HG02852 (cell line): ENCODE results near the gene KRTAP21-3.
"Not testable (repeated sequence)": the region's sequence is repeated elsewhere in the genome, so short reads cannot be mapped to it uniquely, and the experiment has no call there.

Experiments
- ATAC-seq: cut with Tn5 transposase; IDR thresholded peaks from one replicate; pipeline ENCODE4 v1.9.1; 2021; ENCODE audit warnings: mild to moderate bottlenecking, moderate library complexity; ENCODE audit not compliant: unreplicated experiment

KRTAP21-3 gene, protein sequence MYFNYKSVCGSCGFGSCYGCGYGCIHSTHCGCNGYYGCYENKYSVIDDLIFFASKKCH

DNA sequence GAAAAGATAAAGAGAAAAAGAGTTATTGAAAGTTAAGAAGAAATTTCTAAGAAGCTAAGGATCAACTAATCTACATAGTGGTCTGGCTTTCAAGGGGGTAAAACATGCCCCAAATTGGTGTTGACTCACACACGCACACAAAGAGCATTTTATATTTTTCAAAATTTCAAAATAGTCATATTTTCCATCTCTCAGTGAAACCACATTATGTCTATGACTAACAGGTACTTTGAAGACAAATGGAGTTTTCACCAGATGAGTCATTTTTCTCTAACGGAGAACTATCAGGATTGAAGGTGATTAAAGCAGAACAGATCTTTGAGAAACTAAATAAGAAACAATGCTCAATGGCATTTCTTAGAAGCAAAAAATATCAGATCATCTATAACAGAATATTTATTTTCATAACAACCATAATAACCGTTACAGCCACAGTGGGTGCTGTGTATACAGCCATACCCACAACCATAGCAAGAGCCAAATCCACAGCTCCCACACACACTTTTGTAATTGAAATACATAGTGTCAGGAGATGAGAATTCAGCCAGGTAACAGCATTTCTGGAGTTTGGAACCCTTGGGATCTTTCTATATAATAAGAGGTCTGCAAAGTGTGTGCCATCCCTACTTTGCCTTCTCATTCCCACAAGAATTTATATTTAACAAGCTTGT, at the start of gene KRTAP21-3:
KRTAP21-3 (minus strand) TSS at position 539 of the 671 bp plus-strand sequence; CDS start at position 521, 18 bp downstream.
- ATAC-seq: no peak

DNA sequence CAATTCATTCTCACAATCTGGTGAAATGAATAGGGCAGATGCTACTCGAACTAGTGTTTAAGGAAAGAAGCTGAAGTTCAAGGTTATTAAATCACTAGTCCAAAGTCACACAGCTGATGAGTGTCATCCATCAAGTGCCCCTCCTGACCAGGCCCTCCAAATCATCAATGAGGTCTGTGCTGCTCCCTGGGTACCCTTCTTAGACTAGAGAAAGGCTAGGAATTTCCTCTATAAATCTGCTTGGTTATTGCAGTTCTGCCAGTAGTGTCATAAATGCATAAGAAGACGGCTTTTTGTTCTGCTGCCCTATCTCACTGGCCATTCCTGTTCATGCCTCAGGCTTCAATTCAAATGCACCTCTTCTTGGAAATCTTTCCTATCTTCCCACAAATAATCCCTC, 42.2 kb upstream of the KRTAP21-3 start:
- no peak for ATAC-seq

DNA sequence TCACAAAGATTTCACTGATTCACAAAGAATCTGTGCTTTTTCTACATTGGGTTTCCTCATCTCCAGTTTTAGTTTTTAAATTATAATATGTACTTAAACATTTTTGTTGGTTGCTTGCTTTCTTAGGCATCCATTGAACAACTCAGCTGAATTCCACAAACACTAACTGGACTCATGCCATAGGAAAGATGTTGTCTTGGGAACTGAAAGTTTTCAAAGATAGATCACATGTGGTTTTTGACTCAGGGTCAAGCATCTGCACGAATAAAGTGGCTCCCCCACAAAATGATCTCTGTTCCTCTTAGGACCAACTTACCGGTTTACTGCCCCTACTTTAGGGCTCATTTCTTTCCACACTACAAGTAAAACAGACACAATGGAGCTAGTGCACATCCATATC, 39.7 kb upstream of the KRTAP21-3 start:
- ATAC-seq: no peak

GRCh38 chr21:30755328-30755727, 36.8 kb upstream of the KRTAP21-3 start, which contains the start of gene KRTAP21-1:
TSS of gene KRTAP21-1 (minus strand) at chr21:30755428. CDS start at chr21:30755378, 50 bp downstream.
- ATAC-seq: not testable (repeated sequence)

GRCh38 chr21:30747159-30747558, 28.6 kb upstream of the KRTAP21-3 start, which contains the start of gene KRTAP21-2:
TSS of gene KRTAP21-2 (minus strand) at chr21:30747259. CDS start at chr21:30747202, 57 bp downstream.
- no peak for ATAC-seq

DNA sequence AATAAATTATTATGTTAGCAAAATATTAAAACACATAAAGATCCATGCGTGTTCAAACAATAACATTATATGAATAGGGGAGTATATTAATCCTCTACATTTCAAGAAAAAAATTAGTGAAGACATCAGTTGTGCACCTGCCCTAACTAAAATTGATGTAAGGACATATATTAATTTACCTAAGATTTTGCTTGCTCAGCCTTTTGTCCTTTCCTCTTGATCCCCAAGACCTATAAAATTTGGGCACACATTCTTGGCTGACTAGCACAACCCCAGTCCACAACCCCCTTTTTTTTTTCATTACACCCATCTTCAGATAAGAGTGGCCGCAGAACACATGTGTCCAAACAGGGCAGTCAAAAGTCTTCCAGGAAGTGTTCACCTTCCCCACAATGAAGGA, 21.9 kb upstream of the KRTAP21-3 start:
- no peak for ATAC-seq

DNA sequence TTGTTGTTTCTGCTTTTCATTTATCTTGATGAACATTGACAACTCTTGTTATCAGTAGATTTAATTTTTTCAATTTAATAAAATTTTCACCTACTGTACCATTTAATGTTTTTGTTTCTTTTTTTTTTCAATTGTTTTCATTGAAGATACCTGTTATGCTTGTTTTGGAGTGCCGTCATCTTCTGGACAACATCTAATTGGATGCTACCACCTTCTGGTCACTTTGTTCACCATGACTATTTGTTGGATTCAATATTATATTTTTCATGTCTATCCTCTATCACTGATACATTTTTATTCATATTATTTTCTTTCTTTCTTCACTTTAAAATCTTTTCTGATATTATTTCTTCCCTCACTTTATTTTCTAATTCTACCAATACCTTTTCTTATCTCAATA, 14.4 kb upstream of the KRTAP21-3 start:
- ATAC-seq: no peak

- ATAC-seq: no peak
These were observed 8.1 kb upstream of the KRTAP21-3 start for GRCh38 chr21:30726726-30727125.

DNA sequence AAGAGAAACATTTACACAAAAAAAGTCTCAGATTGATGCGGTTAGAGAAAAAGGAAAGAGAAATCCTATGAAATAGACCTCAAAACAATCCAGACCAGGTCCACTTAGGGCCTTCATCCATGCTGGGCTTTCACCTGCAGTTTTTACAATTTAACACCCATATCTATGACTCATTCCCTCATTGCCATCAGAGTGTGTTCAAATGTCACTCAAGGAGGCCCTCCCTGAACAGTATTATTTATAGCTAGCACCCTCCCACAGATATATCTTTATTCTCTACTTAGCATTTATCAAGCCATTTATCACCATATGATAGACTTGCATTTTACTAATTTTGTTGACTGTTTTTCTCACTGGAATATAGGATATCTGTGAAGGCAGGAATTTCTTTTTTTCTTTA, 824 bp upstream of the KRTAP21-3 start:
- no peak for ATAC-seq

GRCh38 chr21:30717105-30717504, 1.5 kb downstream of the KRTAP21-3 start:
- no peak for ATAC-seq

GRCh38 chr21:30714946-30715345, 3.6 kb downstream of the KRTAP21-3 start:
- ATAC-seq: no peak

- ATAC-seq: no peak
These were observed 4.1 kb downstream of the KRTAP21-3 start for GRCh38 chr21:30714456-30714855.

DNA sequence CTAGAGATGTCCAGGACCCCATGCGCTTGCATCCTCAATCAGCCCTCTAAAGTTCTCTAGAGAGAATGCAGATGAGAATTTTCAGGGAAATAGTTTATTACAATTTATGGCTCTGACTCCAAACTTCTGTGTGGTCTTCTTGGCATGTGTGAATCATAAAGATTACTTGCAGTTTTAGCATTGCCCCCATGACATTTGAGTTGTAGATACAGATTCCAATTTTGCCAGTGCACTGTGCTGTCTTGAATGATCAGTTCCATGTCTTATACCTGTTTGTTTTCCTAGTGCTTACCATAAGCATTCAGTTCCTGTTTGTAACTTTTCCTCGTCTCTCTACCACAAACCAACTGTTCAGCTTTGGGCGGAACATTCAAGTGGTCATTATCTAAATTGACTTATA, 4.8 kb downstream of the KRTAP21-3 start:
- ATAC-seq: no peak

DNA sequence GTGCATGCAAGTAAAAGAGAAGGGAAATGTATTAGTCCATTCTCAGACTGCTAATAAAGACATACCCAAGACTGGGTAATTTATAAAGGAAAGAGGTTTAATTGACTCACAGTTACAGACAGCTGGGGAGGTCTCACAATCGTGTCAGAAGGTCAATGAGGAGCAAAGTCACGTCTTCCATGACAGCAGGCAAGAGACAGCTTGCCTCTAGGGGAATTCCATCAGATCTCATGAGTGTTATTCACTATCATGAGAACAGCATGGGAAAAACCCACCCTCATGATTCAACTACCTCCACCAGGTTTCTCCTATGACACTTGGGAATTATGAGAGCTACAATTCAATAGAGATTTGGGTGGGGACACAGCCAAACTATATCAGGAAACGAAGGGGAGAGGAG, 8.1 kb downstream of the KRTAP21-3 start:
- ATAC-seq: no peak

DNA sequence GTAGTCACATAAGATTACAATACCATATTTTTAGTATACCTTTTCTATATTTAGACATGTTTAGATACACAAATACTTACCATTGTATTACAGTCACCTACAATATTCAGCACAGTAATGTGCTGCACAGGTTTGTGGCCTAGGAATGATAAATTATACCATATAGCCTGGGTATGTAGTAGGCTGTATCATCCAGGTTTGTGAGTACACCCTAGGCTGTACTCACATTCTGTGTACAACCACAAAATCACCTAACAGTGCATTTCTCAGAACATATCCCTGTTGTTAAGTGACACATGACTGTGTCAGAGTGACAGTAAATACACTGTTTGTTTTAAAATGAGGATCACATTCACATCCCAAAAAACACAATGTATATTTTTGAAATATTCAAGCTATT, 11.2 kb downstream of the KRTAP21-3 start:
- ATAC-seq: no peak

DNA sequence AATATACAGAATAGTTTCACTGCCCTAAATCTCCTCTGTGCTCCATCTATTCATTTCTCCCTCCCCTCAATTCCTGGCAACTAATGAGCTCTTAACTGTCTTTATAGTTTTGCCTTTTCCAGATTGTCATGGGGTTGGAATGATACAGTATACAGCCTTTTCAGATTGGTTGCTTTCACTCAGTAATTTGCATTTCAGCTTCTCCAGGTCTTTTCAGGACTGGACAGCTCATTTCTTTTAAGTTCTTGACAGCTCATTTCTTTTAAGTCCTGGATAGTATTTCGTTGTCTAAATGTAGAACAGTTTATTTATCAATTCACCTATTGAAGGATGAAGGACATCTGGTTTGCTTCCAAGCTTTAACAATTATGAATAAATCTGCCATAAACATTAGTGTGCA, 22.6 kb downstream of the KRTAP21-3 start:
- no peak for ATAC-seq

- ATAC-seq: no peak
These were observed 28.8 kb downstream of the KRTAP21-3 start for GRCh38 chr21:30689822-30690221.

- ATAC-seq: no peak
These were observed 34.1 kb downstream of the KRTAP21-3 start for GRCh38 chr21:30684506-30684905.

- ATAC-seq: no peak
These were observed 38.0 kb downstream of the KRTAP21-3 start for GRCh38 chr21:30680586-30680985.

DNA sequence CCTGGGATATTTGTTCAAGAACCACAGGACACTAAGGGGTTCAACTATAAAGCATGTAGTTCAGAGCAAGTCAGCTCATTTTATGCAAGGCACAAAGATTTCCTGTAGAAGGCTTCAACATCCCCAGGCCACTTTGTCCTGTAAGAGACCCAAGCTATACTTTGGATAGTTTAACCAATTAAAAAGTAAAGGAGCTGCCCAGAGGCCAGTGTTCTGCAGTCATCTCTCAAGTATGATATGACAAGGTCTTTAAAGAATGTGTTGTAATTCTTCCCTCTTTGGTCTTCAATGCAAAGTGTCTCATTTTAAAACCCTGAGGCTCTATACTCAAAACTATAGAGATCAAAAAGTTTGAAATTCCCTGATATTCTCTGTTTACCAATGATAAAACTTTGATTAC, 41.8 kb downstream of the KRTAP21-3 start:
- ATAC-seq: no peak

DNA sequence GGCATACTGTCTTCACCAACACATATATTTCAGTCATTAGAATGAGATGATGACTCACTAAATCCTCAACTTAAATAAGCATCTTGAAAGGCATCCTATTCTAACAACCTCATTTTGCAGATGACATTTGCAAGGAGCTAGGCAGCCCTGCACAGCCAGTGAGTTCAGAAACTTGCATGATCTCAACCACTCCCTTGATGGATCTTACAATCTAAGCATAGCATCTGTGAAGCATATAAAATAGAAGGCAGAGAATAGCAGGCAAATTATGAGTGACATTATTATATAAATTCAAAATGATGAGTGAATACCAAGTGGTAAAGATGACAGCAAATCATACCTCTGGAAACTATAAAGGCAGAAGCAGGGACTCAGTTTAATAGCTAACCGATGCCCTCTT, 44.3 kb downstream of the KRTAP21-3 start:
- no peak for ATAC-seq

DNA sequence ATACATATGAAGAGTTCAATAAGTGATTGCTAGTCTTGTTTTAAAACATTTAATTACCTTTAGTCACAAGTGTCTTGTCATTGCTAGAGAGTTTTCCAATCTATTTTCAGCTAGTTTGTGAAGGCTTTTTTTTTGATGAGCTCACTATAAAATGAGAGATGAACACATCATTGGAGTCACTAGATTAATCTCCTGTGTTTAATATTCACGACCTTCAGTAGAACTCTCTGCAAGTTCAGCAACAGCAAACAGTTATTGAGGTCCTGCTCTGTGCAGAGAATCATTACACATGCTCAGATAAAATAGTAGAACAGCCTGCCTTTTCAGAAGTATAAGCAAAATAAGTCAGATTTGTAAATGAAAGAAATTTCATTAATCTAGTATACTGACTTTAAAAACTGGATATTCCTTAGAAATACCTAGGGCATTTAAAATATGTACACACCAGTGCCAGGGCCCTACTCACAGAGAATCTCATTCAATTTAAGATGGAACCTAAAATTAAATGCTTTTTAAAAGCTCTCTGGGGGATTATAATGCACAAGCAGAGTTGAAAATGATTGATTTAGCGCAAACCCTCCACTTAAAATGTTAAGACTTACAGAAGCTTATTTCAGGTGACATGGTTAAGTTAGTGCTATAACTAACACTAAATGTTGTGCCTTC, 45.5 kb downstream of the KRTAP21-3 start:
- ATAC-seq: no peak
